IPS-18c (cell line): ENCODE measurements around the gene HGFAC.

Source experiments
- H3K4me3 ChIP-seq: 2 replicates; pipeline ENCODE4 v1.7.0; 2013; ENCODE audit warnings: low read depth, mild to moderate bottlenecking, low read length, moderate library complexity; ENCODE audit not compliant: insufficient read depth
- H3K9me3 ChIP-seq: one replicate; pipeline ENCODE4 v1.6.1; 2013; ENCODE audit warnings: mild to moderate bottlenecking, low read length, moderate library complexity; ENCODE audit not compliant: control insufficient read depth, insufficient read depth

The HGFAC gene

DNA sequence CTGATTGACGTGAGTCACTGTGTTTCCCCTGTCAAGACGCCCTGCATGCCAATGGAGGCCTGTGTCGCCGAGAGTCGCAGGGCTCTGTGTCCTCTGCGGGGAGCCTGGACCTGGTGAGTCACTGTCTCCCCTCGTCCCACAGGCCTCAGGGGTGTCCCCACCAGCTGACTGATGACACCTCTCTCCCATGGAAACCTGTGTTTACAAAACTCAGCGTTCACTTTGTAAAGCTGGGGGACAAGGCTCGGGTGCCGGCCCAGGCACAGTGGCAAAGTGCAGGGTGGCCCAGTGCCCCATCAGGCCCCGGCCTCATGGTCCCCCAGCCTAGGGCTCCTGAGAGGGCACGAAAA, 21.2 kb upstream of the HGFAC start:
- no peaks in the 10 kb centered on the region for H3K9me3 ChIP-seq
- H3K4me3 ChIP-seq: no peak overlapping the region

DNA sequence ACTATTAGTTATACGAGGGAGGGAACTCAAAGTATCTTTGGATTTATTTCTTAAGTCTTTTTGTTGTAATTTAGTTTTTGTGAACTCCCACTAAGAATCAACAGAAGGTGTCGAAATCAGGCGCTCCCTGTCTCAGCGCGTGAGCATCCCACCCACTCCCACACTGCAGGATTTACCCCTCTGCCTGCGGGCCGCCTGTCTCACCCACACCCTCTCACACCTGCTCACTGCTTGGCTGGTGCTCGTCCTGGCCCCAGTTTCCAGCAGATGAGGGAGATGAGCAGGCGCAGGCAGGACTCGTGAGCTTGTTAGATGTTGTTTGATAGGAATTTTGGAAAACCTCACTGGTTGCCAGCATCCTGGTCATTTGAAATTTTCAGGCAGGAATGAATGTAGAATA, 20.8 kb upstream of the HGFAC start:
- no peaks in the 10 kb centered on the region for H3K9me3 ChIP-seq

DNA sequence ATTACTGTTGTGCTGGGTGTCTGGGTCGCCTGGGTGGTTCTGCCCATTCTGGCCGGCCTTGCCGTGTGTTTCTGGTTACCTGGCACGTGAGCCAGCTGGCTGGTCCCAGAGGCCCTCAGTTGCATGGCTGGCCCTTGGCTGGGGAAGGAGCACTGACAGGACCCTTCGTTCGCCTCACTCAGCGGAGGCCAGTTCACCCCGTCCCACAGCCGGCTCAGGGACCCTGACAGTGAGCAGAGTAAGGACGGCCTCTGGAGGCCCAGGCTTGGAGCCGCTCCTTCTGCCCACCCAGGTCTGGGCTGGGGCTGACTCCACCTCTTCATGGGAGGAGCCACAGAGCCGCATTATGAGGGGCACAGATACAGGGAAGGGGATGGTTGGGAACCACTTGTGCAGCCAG, 20.3 kb upstream of the HGFAC start:
- no peak overlapping the region for H3K4me3 ChIP-seq
- no peaks in the 10 kb centered on the region for H3K9me3 ChIP-seq

More for the DNA sequence above, 20.8 kb upstream of the HGFAC start:
- H3K4me3 ChIP-seq: no peak overlapping the region

DNA sequence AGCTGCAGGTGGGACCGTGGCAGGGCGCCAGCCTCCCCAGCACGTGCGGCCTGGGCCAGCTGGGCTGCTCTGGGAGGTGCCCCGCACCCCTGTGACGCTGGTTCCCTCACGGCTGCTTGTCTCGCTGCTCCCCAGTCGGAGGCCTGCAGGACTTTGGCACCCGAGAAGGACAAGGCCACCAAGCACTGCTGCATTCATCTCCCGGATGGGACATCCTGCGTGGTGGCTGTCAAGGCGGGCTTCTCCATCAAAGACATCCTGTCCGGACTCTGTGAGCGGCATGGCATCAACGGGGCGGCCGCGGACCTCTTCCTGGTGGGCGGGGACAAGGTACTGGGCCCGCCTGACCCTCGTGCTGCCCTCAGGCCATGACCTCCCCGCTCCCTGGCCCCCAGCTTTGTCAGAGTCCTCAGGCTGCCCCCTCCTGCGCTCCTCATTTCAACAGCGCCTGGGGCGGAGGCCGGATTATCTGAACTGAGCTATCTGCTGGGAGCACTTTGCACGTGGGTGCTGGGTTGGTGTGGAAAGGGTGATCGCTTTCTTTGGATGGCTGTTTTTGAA, 19.4 kb upstream of the HGFAC start:
- Histone ChIP-seq H3K9me3 (no peaks in the 10 kb centered on the region), H3K4me3 (no peak overlapping the region)

DNA sequence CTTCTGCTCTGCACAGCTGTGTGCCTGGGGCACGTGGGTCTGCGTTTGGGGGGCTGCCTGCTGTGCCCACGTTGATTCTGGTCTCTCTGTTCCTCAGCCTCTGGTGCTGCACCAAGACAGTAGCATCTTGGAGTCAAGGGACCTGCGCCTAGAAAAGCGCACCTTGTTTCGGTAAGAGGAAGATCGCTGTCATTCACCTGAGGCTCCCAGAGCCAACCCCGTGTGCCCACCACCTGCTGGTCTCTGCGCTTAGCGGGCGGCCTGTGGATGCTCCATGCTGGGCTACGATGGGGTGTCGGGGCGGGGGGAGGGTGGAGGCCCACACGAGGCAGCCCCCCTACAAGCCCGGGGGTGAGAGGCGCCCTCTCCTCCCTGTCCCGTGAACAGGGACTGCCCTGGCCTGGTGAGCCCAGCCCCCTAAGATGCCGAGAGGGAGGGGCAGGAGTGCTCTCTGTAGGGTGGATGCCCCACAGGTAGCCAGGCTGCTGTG, 18.9 kb upstream of the HGFAC start:
- H3K9me3 ChIP-seq: no peaks in the 10 kb centered on the region
- no peak overlapping the region for H3K4me3 ChIP-seq

DNA sequence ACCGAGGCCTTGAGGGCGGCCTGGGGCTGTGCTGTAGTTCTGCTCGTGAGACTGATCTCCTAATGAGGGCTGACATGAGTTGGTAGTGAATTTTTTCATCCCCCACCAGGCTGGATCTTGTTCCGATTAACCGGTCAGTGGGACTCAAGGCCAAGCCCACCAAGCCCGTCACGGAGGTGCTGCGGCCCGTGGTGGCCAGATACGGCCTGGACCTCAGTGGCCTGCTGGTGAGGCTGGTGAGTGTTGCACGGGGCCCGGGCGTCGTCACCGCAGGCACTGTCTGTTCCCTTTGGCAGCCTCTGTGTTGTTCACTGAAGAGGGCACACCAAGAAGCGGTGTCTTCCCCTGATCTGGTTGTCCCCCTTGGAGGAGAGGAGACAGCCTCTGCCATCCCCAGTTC, 18.4 kb upstream of the HGFAC start:
- H3K4me3 ChIP-seq: no peak overlapping the region
- no peaks in the 10 kb centered on the region for H3K9me3 ChIP-seq

DNA sequence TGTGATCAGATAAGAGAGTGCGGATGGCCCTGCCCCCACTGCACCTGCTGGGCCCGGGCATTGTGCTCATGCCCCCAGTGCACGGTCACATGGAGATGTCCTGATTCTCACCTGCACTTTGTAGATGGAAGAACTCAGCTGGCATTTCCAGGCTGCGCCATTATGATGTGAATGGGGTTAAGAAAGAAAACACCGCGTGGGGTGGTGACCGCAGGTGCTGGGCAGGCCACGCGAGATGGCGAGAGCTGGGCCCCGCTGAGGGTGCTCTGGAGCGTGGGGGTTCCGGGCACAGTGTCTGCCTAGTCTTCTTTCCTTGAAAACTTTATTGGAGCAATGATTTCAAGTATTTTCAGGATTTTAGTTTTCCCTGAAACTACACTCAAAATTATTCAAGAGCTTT, 17.8 kb upstream of the HGFAC start:
- H3K9me3 ChIP-seq: no peaks in the 10 kb centered on the region
- no peak overlapping the region; the same call in 1 of the 2 replicates for H3K4me3 ChIP-seq

DNA sequence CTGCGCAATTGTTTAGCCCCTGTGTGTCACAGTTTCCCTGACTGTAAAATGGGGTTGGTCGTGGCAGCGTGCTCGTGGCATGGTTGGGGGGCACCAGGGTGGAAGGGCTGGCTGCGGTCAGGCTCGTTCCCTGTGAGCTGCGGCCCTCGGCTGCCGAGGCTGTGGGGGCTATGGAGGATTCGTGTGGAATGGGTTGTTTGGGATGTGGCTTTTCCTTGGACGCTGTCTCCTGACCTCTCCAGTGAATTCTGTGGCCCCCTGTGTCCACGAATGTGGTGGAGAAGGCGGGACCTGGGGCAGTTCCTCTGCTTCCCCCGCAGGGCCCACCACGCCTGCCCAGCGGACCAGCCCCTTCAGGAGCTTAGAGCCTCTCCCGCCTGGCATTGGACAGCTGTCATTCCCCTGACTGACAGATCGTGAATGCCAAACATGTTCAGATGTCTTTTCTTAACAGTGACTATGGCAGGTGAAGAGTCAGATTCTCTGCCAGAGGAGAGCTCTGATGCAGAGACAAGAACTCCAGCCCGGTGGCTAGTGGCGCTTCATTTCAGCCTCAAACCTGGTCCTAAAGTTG, 17.2 kb upstream of the HGFAC start:
- Histone ChIP-seq H3K4me3 (no peak overlapping the region), H3K9me3 (no peaks in the 10 kb centered on the region)

DNA sequence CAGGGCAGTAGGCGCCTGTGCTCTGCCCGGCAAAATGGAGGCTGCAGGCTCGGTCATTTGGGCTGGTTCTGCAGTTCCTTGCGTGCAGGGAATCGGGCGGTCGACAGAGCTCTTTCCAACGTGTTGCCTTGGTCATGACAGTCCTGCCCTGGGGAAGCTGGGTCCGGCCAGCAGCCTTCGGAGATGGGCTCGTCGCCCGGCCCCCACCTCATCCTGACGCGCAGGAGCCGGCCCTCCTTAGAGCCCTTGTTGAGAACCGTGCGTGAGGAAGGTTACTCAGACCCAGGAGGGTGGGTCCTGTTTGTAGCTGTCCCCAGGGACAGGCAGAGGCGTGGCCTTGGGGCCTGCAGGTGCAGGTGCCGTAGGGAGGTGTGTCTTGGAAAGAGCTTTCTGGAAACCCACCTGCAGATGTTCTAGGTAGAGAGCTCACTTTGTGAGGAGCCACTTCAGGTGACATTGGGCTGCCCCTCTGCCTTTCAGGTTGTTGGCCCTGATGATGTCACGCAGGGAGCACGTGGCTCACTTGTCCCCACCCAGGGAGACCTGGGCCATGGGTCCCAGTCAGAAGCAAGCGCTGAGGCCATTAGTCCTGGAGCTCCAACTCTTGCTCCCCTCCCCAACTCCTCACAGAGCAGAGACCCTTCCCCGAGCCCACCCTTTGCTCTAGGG, 15.2 kb upstream of the HGFAC start:
- Histone ChIP-seq H3K9me3 (no peaks in the 10 kb centered on the region), H3K4me3 (no peak overlapping the region)

DNA sequence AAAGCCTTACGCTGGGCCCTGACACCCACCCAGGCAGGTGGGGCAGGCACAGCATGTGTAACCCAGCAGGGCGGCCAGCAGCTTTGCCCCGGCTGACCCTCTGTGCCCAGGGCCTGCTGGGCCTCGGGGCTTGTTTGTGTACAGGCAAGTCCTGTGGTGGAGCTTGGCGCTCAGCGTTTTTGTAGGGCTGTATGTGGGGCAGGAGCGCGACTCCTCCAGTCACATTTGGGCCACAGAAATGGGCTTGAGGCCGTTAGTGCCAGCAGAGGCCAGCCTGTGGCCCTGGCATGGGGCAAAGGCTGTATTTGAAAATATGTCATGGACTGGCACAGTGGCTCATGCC, 14.7 kb upstream of the HGFAC start:
- Histone ChIP-seq H3K4me3 (no peak overlapping the region), H3K9me3 (no peaks in the 10 kb centered on the region)

DNA sequence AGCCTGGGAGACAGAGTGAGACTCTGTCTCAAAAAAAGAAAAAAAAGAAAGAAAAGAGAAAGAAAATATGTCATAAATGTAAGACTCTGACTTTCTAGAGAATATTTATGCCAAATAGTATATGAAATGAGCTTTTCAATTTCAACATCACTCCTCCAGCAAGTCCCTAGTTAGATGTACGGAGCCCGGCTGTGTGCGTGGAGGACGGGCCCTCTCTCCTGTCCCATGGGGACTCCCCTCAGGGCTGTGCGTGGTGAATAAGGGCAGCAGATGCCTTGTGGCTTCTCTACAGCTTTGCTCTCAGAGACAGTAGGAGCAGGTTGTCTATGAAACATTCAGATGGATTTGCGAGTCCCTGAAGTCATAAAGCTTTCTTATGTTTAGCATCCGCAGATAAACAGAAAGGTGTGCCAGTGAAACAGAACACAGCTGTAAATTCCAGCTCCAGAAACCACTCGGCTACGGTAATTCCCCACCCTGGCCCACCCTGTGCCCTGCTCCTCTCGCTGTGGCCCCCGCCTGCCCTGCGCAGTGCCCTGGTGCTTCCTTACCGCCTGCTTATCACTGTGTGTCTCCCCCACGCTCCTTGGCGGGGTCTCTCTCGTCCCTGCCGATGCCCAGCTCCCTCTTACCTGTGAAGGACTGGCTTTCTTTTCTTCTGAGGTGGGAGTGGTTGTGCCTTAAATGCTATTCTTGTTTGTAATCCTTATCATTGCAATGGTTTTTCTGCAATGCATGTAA, 13.9 kb upstream of the HGFAC start:
- Histone ChIP-seq H3K4me3 (no peak overlapping the region), H3K9me3 (no peaks in the 10 kb centered on the region)

DNA sequence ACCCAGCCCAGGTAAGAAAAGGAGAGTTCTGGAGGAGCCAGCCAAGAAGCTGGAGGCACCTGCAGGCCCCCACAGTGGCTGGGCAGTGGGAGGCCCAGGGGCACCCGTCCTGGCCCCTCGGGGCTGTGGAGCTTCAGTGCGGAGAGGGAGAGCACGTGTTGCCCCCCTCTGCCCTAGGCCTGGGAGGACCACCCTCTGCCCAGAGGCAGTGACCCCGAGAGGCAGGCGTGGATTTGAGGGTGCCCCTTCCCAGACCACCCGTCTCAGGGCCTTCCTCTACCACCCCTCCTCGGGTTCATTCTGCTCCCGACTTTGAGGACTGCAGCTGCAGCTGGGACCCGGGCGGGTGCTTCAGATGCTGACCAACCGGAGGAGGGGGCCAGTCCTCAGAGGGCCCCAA, 12.1 kb upstream of the HGFAC start:
- no peak overlapping the region for H3K4me3 ChIP-seq

DNA sequence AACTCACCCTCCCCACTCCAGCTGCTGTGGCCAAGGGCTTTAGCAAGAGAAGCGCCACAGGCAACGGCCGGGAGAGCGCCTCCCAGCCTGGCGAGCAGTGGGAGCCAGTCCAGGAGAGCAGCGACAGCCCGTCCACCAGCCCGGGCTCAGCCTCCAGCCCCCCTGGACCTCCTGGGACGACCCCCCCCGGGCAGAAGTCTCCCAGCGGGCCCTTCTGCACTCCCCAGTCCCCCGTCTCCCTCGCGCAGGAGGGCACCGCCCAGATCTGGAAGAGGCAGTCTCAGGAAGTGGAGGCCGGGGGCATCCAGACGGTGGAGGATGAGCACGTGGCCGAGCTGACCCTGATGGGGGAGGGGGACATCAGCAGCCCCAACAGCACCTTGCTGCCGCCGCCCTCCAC, 11.2 kb upstream of the HGFAC start:
- no peaks in the 10 kb centered on the region for H3K9me3 ChIP-seq
- H3K4me3 ChIP-seq: no peak overlapping the region

More for the DNA sequence above, 12.1 kb upstream of the HGFAC start:
- H3K9me3 ChIP-seq: no peaks in the 10 kb centered on the region

DNA sequence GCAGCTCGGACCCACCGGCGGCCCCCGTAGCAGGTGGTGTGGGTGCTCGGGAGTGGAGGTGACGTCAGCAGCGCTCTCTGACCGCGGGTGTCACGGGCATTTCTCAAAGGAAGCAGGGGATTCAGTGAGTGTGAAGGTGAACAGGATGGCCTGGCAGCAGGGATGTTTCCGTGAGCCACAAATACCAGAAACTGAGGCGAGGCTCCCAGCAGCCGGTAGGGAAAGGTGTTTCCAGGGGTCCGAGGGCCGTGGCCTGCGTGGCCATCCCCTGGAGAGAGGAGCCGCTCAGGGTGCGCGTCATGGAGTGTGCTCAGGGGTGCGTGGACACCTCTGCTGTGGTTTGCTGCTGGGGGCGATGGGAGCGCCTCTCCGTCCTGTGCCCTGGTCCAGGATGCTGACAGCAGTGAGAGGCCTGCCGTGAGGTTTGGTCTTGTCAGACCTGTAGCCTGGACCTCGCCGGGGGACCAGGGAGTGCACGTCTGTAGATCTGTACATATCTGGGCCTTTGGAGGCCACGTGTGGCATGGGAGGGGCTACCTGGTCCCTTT, 10.2 kb upstream of the HGFAC start:
- H3K9me3 ChIP-seq: no peaks in the 10 kb centered on the region
- no peak overlapping the region for H3K4me3 ChIP-seq

DNA sequence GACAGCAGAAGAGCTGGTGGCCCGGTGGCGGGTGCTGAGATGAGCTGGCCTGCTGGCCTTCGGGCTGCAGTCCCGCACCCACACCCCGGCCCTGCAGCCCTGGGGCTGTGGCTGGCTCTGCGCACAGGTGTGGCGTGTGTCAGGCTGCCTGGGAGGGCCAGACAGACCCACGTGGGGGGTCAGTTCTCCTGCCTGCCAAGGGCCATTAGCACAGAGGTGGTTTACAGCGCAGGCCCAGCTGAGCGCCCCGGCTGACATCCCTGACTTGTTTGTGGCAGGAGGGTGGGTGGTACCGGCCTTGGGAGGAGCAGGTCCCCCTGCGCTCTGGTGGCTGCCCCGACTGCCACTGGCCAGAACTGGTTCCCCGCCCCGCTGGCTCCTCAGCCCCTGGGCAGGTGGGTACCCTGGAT, 9.4 kb upstream of the HGFAC start:
- H3K9me3 ChIP-seq: no peaks in the 10 kb centered on the region
- H3K4me3 ChIP-seq: no peak overlapping the region

DNA sequence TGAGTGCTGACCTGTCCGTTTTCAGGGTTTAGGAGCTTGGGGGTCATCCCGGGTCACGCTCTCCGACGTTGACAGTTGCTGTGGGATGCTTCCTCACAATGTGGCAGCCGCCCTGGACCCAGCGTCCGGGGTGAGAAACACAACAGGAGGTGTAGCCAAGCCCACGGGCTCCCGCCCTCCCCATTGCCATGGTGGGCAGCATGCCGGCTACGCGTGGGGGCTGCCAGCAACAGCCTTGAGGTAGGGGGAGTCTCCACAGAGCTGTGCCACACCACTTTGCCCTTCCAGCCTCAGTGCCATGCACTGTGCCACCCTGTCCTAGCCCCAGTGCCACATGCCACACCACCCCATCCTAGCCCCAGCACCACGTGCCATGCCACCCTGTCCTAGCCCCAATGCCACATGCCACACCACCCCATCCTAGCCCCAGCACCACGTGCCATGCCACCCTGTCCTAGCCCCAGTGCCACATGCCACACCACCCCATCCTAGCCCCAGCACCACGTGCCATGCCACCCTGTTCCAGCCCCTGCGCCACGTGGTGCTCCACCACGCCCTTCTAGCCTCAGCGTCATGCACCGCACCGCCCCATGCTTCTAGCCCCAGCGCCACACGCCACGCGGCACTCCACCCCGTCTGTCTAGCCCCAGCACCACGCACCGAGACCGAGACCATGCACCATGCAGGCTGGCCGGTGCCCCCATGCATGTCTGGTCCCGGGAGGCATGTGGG, 8.5 kb upstream of the HGFAC start:
- H3K9me3 ChIP-seq: no peaks in the 10 kb centered on the region
- H3K4me3 ChIP-seq: no peak overlapping the region

DNA sequence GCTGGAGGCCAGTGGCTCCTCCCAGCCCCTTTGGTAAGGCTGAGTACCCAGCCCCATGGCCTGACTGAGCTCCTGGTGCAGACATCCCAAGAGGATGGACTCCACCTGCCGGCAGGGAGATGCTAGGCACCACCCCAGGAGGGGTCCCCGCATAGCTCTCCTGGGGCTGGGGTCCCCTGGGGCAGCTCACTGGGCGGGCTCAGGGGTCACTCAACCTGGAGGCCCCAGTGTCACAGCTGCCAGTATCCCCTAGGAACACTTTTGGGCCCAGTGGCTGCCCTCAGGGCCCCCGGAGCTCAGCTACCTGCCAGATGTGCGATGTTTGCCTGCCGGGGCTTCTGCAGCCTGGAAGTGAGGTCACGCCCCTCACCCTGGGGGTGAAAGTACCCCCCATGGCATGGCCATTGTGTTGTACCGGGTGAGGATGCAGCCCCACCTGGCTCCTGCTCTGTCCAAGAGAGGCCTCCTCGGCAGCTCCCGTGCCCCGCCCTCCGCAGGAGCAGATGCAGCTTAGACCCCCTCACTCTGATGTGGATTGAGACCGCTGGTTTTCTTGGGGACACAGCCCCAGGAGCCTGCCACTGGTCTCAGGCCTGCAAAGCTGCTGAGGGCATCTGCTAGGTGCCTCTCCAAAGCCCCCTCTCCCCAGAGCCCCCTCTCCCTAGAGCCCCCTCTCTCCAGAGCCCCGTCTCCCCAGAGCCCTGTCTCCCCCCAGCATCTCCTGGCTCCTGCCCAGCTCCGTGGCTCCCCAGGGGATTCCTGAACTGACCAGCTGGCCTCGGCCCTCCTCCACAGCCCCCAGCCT, 6.7 kb upstream of the HGFAC start:
- no peaks in the 10 kb centered on the region for H3K9me3 ChIP-seq

More for the DNA sequence above, 6.7 kb upstream of the HGFAC start:
- no peak overlapping the region for H3K4me3 ChIP-seq
